ENCODE data around the gene TAAR9.

- TF ChIP-seq POLR2A (IDR thresholded peaks at IDR 0.05), result no peak
- TF ChIP-seq, protein P1, sequence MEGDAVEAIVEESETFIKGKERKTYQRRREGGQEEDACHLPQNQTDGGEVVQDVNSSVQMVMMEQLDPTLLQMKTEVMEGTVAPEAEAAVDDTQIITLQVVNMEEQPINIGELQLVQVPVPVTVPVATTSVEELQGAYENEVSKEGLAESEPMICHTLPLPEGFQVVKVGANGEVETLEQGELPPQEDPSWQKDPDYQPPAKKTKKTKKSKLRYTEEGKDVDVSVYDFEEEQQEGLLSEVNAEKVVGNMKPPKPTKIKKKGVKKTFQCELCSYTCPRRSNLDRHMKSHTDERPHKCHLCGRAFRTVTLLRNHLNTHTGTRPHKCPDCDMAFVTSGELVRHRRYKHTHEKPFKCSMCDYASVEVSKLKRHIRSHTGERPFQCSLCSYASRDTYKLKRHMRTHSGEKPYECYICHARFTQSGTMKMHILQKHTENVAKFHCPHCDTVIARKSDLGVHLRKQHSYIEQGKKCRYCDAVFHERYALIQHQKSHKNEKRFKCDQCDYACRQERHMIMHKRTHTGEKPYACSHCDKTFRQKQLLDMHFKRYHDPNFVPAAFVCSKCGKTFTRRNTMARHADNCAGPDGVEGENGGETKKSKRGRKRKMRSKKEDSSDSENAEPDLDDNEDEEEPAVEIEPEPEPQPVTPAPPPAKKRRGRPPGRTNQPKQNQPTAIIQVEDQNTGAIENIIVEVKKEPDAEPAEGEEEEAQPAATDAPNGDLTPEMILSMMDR (IDR thresholded peaks at IDR 0.05), result no peak
- TF ChIP-seq POLR2AphosphoS5 (IDR thresholded peaks at IDR 0.05), result no peak
- TF ChIP-seq EP300 (IDR thresholded peaks at IDR 0.05; ENCODE audit: low read depth), result no peak
These were observed 26.3 kb upstream of the TAAR9 start for GRCh38 chr6:132511831-132512220.

Measured in transverse colon (tissue), 4 donors.